ENCODE measurements around the gene MAFF. TPM values are rescaled to one million over a fixed set of nuclear protein-coding genes. Genes with fewer than 3 reads are reported as not detected.

Gene MAFF
- total RNA-seq, 1 experiment from 2014 or later: 4.6 TPM

DNA sequence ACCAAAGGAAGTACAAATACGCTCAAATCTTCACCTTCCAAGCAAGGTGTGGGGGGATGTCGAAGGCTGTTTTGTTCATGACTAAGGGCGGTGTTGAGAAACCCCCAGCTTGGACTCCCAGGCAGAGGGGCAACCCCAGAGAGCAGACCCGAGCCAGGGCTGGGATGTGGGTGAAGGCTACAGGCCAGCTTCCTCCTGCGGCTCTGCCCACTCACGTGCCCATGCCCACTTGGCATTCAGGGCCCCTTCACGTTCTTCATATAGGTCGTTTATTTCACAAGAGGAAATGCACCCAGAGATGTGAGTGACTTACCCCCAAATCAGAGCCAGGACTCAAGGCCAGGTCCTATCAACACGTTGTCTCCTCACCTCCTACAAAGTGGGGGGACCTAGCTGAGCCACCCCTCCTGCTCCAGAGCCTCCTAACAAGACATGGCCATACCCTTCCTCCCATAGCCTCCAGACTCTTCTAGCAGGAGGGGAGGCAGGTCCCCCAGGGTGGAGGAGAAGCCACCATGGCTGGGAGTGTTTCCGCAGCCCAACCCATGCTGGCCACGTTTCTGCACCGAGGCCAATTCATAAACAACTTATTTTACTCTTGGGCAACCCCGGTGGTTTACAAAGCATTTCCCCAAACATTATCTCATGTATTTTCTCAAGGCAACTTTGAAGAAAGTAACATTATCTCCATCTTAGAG lies 49.0 kb downstream of the MAFF start:
- H3K4me1 Mint-ChIP-seq: no peaks in the 10 kb centered on the region

DNA sequence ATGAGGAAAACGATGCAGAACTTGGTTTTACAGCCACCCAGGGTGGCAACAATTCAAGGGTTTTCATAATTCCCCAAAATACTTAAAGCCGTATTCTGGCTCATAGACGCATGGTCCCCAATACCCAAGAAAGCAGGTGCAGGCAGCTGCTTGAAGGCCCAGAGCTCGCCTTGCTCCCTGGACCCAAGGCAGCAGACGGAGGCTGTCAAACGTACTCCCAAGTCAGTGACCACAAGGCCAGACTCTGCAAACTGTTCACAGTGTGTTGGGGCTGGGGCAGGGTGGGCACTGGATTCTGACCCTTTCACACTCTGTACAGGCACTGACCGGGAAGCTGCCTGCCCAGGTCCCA lies 49.5 kb downstream of the MAFF start:
- ChIA-PET CTCF (interaction anchor here (1.9 kb wide), 1 partner anchor 11 kb away, joined by 9 read pairs; no protein-coding TSS in a partner anchor), POLR2A (no interaction called here)
- ATAC-seq (no peak), DNase-seq (ENCODE audit: low spot score) (no peak)
- H3K36me3 Mint-ChIP-seq: peaks cover 24% of the 10 kb centered on the region
- H3K4me1 Mint-ChIP-seq: no peaks in the 10 kb centered on the region
- no peak for TF ChIP-seq ZNF317 (CRISPR knock-in tag; IDR thresholded peaks at IDR 0.05; ENCODE audit: borderline replicate concordance, low read depth)
- TF ChIP-seq, protein P1, sequence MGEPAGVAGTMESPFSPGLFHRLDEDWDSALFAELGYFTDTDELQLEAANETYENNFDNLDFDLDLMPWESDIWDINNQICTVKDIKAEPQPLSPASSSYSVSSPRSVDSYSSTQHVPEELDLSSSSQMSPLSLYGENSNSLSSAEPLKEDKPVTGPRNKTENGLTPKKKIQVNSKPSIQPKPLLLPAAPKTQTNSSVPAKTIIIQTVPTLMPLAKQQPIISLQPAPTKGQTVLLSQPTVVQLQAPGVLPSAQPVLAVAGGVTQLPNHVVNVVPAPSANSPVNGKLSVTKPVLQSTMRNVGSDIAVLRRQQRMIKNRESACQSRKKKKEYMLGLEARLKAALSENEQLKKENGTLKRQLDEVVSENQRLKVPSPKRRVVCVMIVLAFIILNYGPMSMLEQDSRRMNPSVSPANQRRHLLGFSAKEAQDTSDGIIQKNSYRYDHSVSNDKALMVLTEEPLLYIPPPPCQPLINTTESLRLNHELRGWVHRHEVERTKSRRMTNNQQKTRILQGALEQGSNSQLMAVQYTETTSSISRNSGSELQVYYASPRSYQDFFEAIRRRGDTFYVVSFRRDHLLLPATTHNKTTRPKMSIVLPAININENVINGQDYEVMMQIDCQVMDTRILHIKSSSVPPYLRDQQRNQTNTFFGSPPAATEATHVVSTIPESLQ (CRISPR knock-in tag; IDR thresholded peaks at IDR 0.05): no peak
- no peak for TF ChIP-seq TEAD1 (CRISPR knock-in tag; IDR thresholded peaks at IDR 0.05)
- TF ChIP-seq ZNF263 (CRISPR knock-in tag; IDR thresholded peaks at IDR 0.05; ENCODE audit: low read depth): no peak
- no peak for TF ChIP-seq ZBTB21 (CRISPR knock-in tag; IDR thresholded peaks at IDR 0.05; ENCODE audit: borderline replicate concordance)
- no peak for TF ChIP-seq NFATC4 (CRISPR knock-in tag; IDR thresholded peaks at IDR 0.05)
- TF ChIP-seq, protein P2, sequence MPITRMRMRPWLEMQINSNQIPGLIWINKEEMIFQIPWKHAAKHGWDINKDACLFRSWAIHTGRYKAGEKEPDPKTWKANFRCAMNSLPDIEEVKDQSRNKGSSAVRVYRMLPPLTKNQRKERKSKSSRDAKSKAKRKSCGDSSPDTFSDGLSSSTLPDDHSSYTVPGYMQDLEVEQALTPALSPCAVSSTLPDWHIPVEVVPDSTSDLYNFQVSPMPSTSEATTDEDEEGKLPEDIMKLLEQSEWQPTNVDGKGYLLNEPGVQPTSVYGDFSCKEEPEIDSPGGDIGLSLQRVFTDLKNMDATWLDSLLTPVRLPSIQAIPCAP (CRISPR knock-in tag; IDR thresholded peaks at IDR 0.05): no peak
- TF ChIP-seq, protein P3, sequence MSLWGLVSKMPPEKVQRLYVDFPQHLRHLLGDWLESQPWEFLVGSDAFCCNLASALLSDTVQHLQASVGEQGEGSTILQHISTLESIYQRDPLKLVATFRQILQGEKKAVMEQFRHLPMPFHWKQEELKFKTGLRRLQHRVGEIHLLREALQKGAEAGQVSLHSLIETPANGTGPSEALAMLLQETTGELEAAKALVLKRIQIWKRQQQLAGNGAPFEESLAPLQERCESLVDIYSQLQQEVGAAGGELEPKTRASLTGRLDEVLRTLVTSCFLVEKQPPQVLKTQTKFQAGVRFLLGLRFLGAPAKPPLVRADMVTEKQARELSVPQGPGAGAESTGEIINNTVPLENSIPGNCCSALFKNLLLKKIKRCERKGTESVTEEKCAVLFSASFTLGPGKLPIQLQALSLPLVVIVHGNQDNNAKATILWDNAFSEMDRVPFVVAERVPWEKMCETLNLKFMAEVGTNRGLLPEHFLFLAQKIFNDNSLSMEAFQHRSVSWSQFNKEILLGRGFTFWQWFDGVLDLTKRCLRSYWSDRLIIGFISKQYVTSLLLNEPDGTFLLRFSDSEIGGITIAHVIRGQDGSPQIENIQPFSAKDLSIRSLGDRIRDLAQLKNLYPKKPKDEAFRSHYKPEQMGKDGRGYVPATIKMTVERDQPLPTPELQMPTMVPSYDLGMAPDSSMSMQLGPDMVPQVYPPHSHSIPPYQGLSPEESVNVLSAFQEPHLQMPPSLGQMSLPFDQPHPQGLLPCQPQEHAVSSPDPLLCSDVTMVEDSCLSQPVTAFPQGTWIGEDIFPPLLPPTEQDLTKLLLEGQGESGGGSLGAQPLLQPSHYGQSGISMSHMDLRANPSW (CRISPR knock-in tag; conservative IDR thresholded peaks at IDR 0.05; ENCODE audit: low read depth): no peak
- no peak for TF ChIP-seq NR2C2 (CRISPR knock-in tag; IDR thresholded peaks at IDR 0.05)
- TF ChIP-seq ZNF416 (CRISPR knock-in tag; IDR thresholded peaks at IDR 0.05): no peak
- no peak for TF ChIP-seq GTF2I (CRISPR knock-in tag; conservative IDR thresholded peaks at IDR 0.05)
- TF ChIP-seq, protein P4, sequence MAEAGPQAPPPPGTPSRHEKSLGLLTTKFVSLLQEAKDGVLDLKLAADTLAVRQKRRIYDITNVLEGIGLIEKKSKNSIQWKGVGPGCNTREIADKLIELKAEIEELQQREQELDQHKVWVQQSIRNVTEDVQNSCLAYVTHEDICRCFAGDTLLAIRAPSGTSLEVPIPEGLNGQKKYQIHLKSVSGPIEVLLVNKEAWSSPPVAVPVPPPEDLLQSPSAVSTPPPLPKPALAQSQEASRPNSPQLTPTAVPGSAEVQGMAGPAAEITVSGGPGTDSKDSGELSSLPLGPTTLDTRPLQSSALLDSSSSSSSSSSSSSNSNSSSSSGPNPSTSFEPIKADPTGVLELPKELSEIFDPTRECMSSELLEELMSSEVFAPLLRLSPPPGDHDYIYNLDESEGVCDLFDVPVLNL (CRISPR knock-in tag; IDR thresholded peaks at IDR 0.05; ENCODE audit: borderline replicate concordance, low read depth): no peak
- no peak for TF ChIP-seq ZNF138 (CRISPR knock-in tag; conservative IDR thresholded peaks at IDR 0.05)
- TF ChIP-seq, protein P5, sequence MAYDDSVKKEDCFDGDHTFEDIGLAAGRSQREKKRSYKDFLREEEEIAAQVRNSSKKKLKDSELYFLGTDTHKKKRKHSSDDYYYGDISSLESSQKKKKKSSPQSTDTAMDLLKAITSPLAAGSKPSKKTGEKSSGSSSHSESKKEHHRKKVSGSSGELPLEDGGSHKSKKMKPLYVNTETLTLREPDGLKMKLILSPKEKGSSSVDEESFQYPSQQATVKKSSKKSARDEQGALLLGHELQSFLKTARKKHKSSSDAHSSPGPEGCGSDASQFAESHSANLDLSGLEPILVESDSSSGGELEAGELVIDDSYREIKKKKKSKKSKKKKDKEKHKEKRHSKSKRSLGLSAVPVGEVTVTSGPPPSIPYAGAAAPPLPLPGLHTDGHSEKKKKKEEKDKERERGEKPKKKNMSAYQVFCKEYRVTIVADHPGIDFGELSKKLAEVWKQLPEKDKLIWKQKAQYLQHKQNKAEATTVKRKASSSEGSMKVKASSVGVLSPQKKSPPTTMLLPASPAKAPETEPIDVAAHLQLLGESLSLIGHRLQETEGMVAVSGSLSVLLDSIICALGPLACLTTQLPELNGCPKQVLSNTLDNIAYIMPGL (CRISPR knock-in tag; IDR thresholded peaks at IDR 0.05): no peak
- TF ChIP-seq, protein P6, sequence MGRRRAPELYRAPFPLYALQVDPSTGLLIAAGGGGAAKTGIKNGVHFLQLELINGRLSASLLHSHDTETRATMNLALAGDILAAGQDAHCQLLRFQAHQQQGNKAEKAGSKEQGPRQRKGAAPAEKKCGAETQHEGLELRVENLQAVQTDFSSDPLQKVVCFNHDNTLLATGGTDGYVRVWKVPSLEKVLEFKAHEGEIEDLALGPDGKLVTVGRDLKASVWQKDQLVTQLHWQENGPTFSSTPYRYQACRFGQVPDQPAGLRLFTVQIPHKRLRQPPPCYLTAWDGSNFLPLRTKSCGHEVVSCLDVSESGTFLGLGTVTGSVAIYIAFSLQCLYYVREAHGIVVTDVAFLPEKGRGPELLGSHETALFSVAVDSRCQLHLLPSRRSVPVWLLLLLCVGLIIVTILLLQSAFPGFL (CRISPR knock-in tag; IDR thresholded peaks at IDR 0.05; ENCODE audit: borderline replicate concordance): no peak
- TF ChIP-seq FOXK1 (CRISPR knock-in tag; IDR thresholded peaks at IDR 0.05): no peak
- H3K27me3 Mint-ChIP-seq (ENCODE audit: low read depth): no peaks in the 10 kb centered on the region
- H3K27ac Mint-ChIP-seq: no peak overlapping the region
- no peaks in the 10 kb centered on the region; the same call in 1 of the 2 replicates for H3K9me3 Mint-ChIP-seq
- no peak overlapping the region for H3K4me3 Mint-ChIP-seq

More for the DNA sequence above, 49.0 kb downstream of the MAFF start:
- no peaks in the 10 kb centered on the region for H3K27me3 Mint-ChIP-seq (ENCODE audit: low read depth)
- H3K36me3 Mint-ChIP-seq: peaks cover 25% of the 10 kb centered on the region
- no peak overlapping the region for H3K4me3 Mint-ChIP-seq
- H3K27ac Mint-ChIP-seq: no peak overlapping the region
- CTCF ChIA-PET: no interaction called here
- POLR2A ChIA-PET: no interaction called here
- ATAC-seq: no peak
- no peaks in the 10 kb centered on the region; the same call in 1 of the 2 replicates for H3K9me3 Mint-ChIP-seq
- TF ChIP-seq KAT7 (CRISPR knock-in tag; IDR thresholded peaks at IDR 0.05; ENCODE audit: borderline replicate concordance) (no peak), CREB1 (CRISPR knock-in tag; IDR thresholded peaks at IDR 0.05) (no peak), SMAD3 (CRISPR knock-in tag; IDR thresholded peaks at IDR 0.05; ENCODE audit: borderline replicate concordance) (no peak), ZNF121 (CRISPR knock-in tag; IDR thresholded peaks at IDR 0.05) (no peak)
- no peak for DNase-seq (ENCODE audit: low spot score)
